Loucy (cell line): ENCODE measurements around the gene DUSP3.

Experiments used
- CTCF ChIP-seq: fragments of 200-600 bp; sonication (generic); conservative IDR thresholded peaks from 2 replicates; pipeline ENCODE4 v1.5.1; 2014; ENCODE audit warnings: mild to moderate bottlenecking, antibody characterized with exemption, low read length
- EZH2phosphoT487 ChIP-seq: fragments of 200-600 bp; IDR thresholded peaks from 2 replicates; pipeline ENCODE4 v1.6.1; 2018; ENCODE audit warnings: antibody characterized with exemption, mild to moderate bottlenecking, moderate library complexity, borderline replicate concordance

GRCh38 chr17:43723697-43724359 is 54.9 kb downstream of the DUSP3 start:
- TF ChIP-seq CTCF (no peak), EZH2phosphoT487 (no peak)
